GM12874 (cell line): ENCODE data around the gene SMYD3.

ENCODE experiments used
- TF ChIP-seq, protein P1 (sequence below): IDR thresholded peaks from 2 replicates; pipeline ENCODE4 v1.5.1; 2011; ENCODE audit warnings: low read depth, mild to moderate bottlenecking, control low read depth, low read length, moderate library complexity; ENCODE audit not compliant: insufficient read depth

Gene SMYD3

DNA sequence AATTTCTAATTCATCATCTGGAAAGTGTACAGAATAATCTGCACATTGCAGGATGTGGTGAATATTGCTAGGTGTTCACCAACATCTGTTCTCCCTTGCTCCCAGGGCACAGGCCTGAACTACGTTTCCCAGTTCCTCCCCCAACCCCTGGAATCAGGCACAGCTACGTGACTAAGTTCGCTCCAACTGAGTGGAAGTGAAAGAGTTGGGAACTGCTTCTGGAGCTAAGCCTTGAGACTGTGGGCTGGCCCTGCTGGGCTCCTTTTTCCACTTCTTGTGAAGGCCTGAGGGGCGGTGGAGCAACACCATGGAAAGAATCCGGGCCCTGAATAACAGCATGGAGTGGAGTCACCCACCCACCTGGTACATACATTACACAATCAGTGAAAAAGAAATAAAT lies 534.6 kb downstream of the SMYD3 start:
- TF ChIP-seq, protein P1, sequence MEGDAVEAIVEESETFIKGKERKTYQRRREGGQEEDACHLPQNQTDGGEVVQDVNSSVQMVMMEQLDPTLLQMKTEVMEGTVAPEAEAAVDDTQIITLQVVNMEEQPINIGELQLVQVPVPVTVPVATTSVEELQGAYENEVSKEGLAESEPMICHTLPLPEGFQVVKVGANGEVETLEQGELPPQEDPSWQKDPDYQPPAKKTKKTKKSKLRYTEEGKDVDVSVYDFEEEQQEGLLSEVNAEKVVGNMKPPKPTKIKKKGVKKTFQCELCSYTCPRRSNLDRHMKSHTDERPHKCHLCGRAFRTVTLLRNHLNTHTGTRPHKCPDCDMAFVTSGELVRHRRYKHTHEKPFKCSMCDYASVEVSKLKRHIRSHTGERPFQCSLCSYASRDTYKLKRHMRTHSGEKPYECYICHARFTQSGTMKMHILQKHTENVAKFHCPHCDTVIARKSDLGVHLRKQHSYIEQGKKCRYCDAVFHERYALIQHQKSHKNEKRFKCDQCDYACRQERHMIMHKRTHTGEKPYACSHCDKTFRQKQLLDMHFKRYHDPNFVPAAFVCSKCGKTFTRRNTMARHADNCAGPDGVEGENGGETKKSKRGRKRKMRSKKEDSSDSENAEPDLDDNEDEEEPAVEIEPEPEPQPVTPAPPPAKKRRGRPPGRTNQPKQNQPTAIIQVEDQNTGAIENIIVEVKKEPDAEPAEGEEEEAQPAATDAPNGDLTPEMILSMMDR = no peak

DNA sequence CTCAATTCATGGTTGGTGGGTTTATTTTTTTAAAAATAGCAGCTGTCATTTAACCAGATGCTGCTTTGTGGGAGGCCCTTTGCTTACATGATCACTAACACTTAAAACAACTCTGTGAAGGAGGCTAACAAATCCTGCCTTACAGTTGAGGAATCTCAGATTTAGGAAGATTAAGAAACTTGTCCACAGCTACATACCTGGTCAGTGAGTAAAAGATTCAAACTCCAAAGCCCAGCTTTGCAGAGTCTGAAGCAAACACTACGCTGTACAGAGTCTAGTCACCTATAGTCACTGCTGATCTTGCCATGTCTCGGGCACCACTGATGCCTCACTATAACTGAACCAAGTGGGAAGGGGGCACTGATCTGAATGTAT lies 535.4 kb downstream of the SMYD3 start:
- TF ChIP-seq, protein P1 = no peak

- TF ChIP-seq, protein P1 = no peak
Measured at GRCh38 chr1:245969283-245969682, 537.8 kb downstream of the SMYD3 start.

GRCh38 chr1:245968775-245969174 lies 538.3 kb downstream of the SMYD3 start:
- TF ChIP-seq, protein P1 = no peak

- TF ChIP-seq, protein P1 = no peak
Measured at GRCh38 chr1:245965398-245965797, 541.7 kb downstream of the SMYD3 start.

- TF ChIP-seq, protein P1 = no peak
Measured at GRCh38 chr1:245963649-245964048, 543.4 kb downstream of the SMYD3 start.

- TF ChIP-seq, protein P1 = no peak
Measured at GRCh38 chr1:245962453-245962852, 544.6 kb downstream of the SMYD3 start.

DNA sequence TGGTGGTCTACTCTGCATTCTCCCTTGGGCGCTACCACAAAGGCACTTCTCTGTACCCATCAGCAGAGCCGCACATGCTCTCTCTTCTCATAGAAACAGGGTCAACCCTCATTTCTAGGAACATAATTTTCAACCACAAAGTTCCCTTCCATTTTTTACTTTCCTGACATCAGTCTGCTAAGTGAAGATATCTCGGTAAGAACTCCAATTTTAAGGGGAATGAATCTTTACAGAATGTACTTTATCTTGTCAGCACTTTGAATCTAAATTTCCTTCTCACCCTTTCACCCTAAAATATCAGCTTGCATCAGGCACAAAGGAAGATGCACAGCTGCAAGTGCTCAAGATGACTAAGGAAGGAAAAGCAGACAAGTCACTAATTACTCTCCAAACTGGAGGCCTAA lies 545.9 kb downstream of the SMYD3 start:
- TF ChIP-seq, protein P1 = no peak
